SK-N-SH treated with all-trans-retinoic acid at 6 μM for 48 hours (cell line): ENCODE results near the gene DNAJC1.

Experiments
- ATAC-seq: fragments of 200-7000 bp; cut with Tn5 transposase; 3 replicates; pipeline ENCODE4 v1.9.1; 2020; ENCODE audit warnings: mild to moderate bottlenecking, moderate library complexity
- ARNTL ChIP-seq: fragments of 450-650 bp; formaldehyde crosslinking; IDR thresholded peaks from 2 replicates; pipeline ENCODE4 v1.5.0; 2020; ENCODE audit warnings: low read depth, mild to moderate bottlenecking, moderate library complexity, borderline replicate concordance
- BACH2 ChIP-seq: fragments of 250-450 bp; sonication (Bioruptor Pico); IDR thresholded peaks from 2 replicates; pipeline ENCODE4 v1.9.0; 2021; ENCODE audit warnings: mild to moderate bottlenecking, borderline replicate concordance
- CSRNP3 ChIP-seq: fragments of 250-450 bp; sonication (Bioruptor Pico); IDR thresholded peaks from 2 replicates; pipeline ENCODE4 v1.5.1; 2021; ENCODE audit warnings: mild to moderate bottlenecking, moderate library complexity
- ESRRG ChIP-seq: fragments of 250-450 bp; sonication (Bioruptor Pico); IDR thresholded peaks from 2 replicates; pipeline ENCODE4 v1.6.1; 2021; ENCODE audit warnings: mild to moderate bottlenecking
- GLIS3 ChIP-seq: fragments of 250-450 bp; sonication (Bioruptor Pico); IDR thresholded peaks from 2 replicates; pipeline ENCODE4 v1.5.0; 2020; ENCODE audit warnings: mild to moderate bottlenecking, moderate library complexity
- ISL1 ChIP-seq: fragments of 250-450 bp; sonication (Bioruptor Pico); IDR thresholded peaks from 2 replicates; pipeline ENCODE4 v2.1.2; 2022; ENCODE audit warnings: mild to moderate bottlenecking, moderate library complexity
- OSR1 ChIP-seq: fragments of 250-450 bp; sonication (Bioruptor Pico); IDR thresholded peaks from 2 replicates; pipeline ENCODE4 v1.8.0; 2022; ENCODE audit warnings: moderate library complexity, mild to moderate bottlenecking, inconsistent platforms
- PPARA ChIP-seq: fragments of 250-450 bp; sonication (Bioruptor Pico); IDR thresholded peaks from 2 replicates; pipeline ENCODE4 v1.5.0; 2020; ENCODE audit warnings: mild to moderate bottlenecking, borderline replicate concordance
- RARB ChIP-seq: fragments of 250-450 bp; sonication (Bioruptor Pico); IDR thresholded peaks from 2 replicates; pipeline ENCODE4 v1.8.0; 2021; ENCODE audit warnings: mild to moderate bottlenecking, moderate library complexity
- TCF4 ChIP-seq: fragments of 250-450 bp; sonication (Bioruptor Pico); IDR thresholded peaks from 2 replicates; pipeline ENCODE4 v1.8.0; 2021; ENCODE audit warnings: mild to moderate bottlenecking, moderate library complexity, borderline replicate concordance
- TSHZ2 ChIP-seq: fragments of 250-450 bp; sonication (Bioruptor Pico); IDR thresholded peaks from 2 replicates; pipeline ENCODE4 v1.5.0; 2020; ENCODE audit warnings: mild to moderate bottlenecking, moderate library complexity
- ZC3H10 ChIP-seq: fragments of 250-450 bp; sonication (Bioruptor Pico); IDR thresholded peaks from 2 replicates; pipeline ENCODE4 v1.5.1; 2021; ENCODE audit warnings: mild to moderate bottlenecking, moderate library complexity
- ZNF565 ChIP-seq: fragments of 450-650 bp; formaldehyde crosslinking; conservative IDR thresholded peaks from 2 replicates; pipeline ENCODE4 v1.5.0; 2020; ENCODE audit warnings: low read depth, mild to moderate bottlenecking, moderate library complexity
- ZNF8 ChIP-seq: fragments of 450-650 bp; formaldehyde crosslinking; IDR thresholded peaks from 2 replicates; pipeline ENCODE4 v1.5.0; 2020; ENCODE audit warnings: mild to moderate bottlenecking, moderate library complexity
- TF ChIP-seq, protein P1 (sequence below): fragments of 250-450 bp; sonication (Bioruptor Pico); IDR thresholded peaks from 2 replicates; pipeline ENCODE4 v1.5.1; 2020; ENCODE audit warnings: low read depth, mild to moderate bottlenecking, moderate library complexity
- TF ChIP-seq, protein P2 (sequence below): fragments of 250-450 bp; sonication (Bioruptor Pico); IDR thresholded peaks from 2 replicates; pipeline ENCODE4 v1.8.0; 2021; ENCODE audit warnings: low read depth, mild to moderate bottlenecking, moderate library complexity, borderline replicate concordance

DNAJC1 gene

DNA sequence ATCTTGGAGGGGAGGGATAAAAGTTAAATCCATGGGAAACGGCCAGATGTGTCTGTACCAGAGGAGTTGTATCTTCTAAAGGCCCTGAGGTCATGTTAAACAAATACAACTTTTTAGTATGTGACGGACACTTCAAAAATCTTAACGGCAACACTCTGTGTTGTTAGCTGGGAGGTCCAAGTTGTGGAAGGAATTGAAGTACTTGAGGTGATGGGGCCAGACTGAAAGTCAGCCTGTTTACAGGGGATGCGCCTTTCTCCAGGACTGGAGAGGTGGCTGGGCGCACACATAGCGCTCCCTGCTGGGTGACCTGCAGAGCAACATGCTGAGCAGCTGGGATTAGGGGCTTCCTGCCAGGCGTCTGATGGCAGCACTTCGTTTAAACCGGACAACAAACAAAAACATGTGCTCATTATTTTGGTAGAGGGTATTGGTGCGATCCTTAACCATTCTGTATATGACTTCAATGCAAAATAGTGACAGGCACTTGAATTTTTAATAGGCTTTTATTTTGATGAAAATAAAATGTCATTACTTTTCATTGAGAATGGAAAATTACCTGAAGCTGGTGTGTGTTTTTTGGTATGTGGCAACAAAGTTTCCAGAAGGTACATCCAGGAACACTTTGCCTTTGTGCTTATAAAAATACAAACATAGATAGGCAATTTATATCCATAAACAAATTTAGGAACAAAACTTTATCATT is 271.3 kb downstream of the DNAJC1 start:
- TF ChIP-seq ZNF565 (CRISPR knock-in tag) (no peak), ESRRG (CRISPR knock-in tag) (no peak), TSHZ2 (no peak), ARNTL (CRISPR knock-in tag) (no peak), PPARA (CRISPR knock-in tag) (no peak), CSRNP3 (CRISPR knock-in tag) (no peak), BACH2 (CRISPR knock-in tag) (no peak), OSR1 (CRISPR knock-in tag) (no peak), RARB (no peak), TCF4 (CRISPR knock-in tag) (no peak), ISL1 (CRISPR knock-in tag) (no peak), GLIS3 (CRISPR knock-in tag) (no peak)
- TF ChIP-seq, protein P1, sequence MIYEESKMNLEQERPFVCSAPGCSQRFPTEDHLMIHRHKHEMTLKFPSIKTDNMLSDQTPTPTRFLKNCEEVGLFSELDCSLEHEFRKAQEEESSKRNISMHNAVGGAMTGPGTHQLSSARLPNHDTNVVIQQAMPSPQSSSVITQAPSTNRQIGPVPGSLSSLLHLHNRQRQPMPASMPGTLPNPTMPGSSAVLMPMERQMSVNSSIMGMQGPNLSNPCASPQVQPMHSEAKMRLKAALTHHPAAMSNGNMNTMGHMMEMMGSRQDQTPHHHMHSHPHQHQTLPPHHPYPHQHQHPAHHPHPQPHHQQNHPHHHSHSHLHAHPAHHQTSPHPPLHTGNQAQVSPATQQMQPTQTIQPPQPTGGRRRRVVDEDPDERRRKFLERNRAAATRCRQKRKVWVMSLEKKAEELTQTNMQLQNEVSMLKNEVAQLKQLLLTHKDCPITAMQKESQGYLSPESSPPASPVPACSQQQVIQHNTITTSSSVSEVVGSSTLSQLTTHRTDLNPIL (CRISPR knock-in tag): no peak
- TF ChIP-seq, protein P2, sequence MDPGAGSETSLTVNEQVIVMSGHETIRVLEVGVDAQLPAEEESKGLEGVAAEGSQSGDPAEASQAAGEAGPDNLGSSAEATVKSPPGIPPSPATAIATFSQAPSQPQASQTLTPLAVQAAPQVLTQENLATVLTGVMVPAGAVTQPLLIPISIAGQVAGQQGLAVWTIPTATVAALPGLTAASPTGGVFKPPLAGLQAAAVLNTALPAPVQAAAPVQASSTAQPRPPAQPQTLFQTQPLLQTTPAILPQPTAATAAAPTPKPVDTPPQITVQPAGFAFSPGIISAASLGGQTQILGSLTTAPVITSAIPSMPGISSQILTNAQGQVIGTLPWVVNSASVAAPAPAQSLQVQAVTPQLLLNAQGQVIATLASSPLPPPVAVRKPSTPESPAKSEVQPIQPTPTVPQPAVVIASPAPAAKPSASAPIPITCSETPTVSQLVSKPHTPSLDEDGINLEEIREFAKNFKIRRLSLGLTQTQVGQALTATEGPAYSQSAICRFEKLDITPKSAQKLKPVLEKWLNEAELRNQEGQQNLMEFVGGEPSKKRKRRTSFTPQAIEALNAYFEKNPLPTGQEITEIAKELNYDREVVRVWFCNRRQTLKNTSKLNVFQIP: no peak
- peak; percentile 96 for ATAC-seq

GRCh38 chr10:21728618-21729017 is 274.9 kb downstream of the DNAJC1 start:
- TF ChIP-seq ESRRG (CRISPR knock-in tag) (no peak), CSRNP3 (CRISPR knock-in tag) (no peak), ZC3H10 (CRISPR knock-in tag) (no peak), ZNF8 (CRISPR knock-in tag) (no peak), TCF4 (CRISPR knock-in tag) (no peak), TSHZ2 (no peak), ARNTL (CRISPR knock-in tag) (no peak), GLIS3 (CRISPR knock-in tag) (no peak)
- TF ChIP-seq, protein P2: no peak
- ATAC-seq: no peak
